Peyer's patch (tissue), 4 donors: Measurements from ENCODE around the gene MYOM3.

Experiments
- POLR2A ChIP-seq, 2 donors: fragments of 450-650 bp; IDR thresholded peaks; one replicate each; pipeline ENCODE4 v1.5.1; 2017; ENCODE audit warnings: antibody characterized with exemption in 2 of 2, mild to moderate bottlenecking in 2 of 2, moderate library complexity in 2 of 2
- TF ChIP-seq, protein P1 (sequence below), 6 experiments: fragments of 450-650 bp in 4 of 6; fragments of 200-600 bp in 2 of 6; sonication (generic) in 1 of 6; IDR thresholded peaks; one replicate each; pipeline ENCODE4 v1.5.1; 2017 to 2019; ENCODE audit warnings: antibody characterized with exemption in 6 of 6, mild to moderate bottlenecking in 3 of 6, moderate library complexity in 1 of 6

DNA sequence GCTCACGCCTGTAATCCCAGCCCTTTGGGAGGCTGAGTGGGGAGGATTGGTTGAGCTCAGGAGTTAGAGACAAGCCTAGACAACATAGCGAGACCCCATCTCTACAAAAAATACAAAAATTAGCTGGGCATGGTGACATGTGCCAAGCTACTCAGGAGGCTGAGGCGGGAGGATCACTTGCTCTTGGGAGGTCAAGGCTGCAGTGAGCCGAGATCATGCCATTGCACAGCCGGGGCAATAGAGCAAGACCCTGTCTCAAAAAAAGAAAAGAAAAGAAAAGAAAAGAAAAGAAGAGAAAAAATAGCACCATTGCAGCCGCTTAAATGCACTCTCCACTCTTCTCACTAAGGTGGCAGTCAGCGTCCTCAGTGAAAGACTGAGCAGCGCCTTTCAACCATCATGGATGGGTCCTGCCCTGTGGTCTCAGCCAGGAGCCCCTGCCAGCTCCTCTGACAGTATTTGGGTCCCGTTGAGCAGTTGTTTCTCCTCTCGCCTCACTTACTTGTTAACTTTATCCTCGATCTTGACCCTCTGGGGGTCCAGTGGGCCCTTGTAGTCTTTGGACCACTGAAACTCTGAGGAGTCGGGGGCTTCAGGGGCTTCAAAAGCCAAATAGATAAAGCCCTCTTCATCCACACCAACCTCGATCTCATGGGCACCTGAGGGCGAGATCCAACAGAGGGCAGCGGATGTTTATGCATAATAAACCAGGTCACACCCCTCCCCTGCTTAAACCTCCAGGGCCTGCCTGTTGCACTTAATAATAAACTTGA, 36.9 kb downstream of the MYOM3 start:
- no peak for TF ChIP-seq POLR2A (IDR thresholded peaks at IDR 0.05)
- TF ChIP-seq, protein P1, sequence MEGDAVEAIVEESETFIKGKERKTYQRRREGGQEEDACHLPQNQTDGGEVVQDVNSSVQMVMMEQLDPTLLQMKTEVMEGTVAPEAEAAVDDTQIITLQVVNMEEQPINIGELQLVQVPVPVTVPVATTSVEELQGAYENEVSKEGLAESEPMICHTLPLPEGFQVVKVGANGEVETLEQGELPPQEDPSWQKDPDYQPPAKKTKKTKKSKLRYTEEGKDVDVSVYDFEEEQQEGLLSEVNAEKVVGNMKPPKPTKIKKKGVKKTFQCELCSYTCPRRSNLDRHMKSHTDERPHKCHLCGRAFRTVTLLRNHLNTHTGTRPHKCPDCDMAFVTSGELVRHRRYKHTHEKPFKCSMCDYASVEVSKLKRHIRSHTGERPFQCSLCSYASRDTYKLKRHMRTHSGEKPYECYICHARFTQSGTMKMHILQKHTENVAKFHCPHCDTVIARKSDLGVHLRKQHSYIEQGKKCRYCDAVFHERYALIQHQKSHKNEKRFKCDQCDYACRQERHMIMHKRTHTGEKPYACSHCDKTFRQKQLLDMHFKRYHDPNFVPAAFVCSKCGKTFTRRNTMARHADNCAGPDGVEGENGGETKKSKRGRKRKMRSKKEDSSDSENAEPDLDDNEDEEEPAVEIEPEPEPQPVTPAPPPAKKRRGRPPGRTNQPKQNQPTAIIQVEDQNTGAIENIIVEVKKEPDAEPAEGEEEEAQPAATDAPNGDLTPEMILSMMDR (IDR thresholded peaks at IDR 0.05), result peak in 1 of 6 experiments; percentile 11
